IMR-90 (cell line): ENCODE data around the gene NIPAL1. TPM values are rescaled to one million over a fixed set of nuclear protein-coding genes. Genes with fewer than 3 reads are reported as not detected.

Experiments
- ATAC-seq: fragments of 200-7000 bp; cut with Tn5 transposase; 2 replicates; pipeline ENCODE4 v1.9.1; 2020; ENCODE audit warnings: low read depth, mild to moderate bottlenecking, moderate library complexity
- BruUV-seq: library from RNA; stranded (reverse); fragments of 400-500 nt; replicated peaks from 2 replicates; lab custom pipeline; 2021; lab: Mats Ljungman, UMichigan
- CTCF ChIA-PET: fragments of 300-600 bp; formaldehyde crosslinking; extraction: SDS; loops from one replicate; lab custom pipeline; 2021; ENCODE audit warnings: antibody characterized with exemption; lab: Yijun Ruan, JAX
- POLR2A ChIA-PET: fragments of 300-600 bp; sonication (Branson Sonifier 250); formaldehyde crosslinking; loops from one replicate; lab custom pipeline; 2022; ENCODE audit warnings: antibody characterized with exemption; ENCODE audit not compliant: unreplicated experiment; lab: Charles Lee
- DNase-seq: peaks from one replicate; pipeline ENCODE4 v3.0.0; 2013
- H2AFZ ChIP-seq: replicated peaks from 2 replicates; pipeline ENCODE3; 2013; ENCODE audit warnings: low read length, mild to moderate bottlenecking; ENCODE audit not compliant: poor library complexity
- H2AK5ac ChIP-seq: 2 replicates; pipeline ENCODE4 v1.6.1; 2013; ENCODE audit warnings: low read depth, low read length, inconsistent platforms
- H2AK9ac ChIP-seq: replicated peaks from 2 replicates; pipeline ENCODE3; 2013; ENCODE audit warnings: mild to moderate bottlenecking, low read depth, low read length, moderate library complexity; ENCODE audit not compliant: poor library complexity
- H2BK120ac ChIP-seq: 2 replicates; pipeline ENCODE4 v1.6.1; 2013; ENCODE audit warnings: low read depth, low read length, inconsistent platforms
- H2BK15ac ChIP-seq: 3 replicates; pipeline ENCODE4 v1.6.1; 2013; ENCODE audit warnings: low read depth, low read length, inconsistent platforms
- H2BK20ac ChIP-seq: 2 replicates; pipeline ENCODE4 v1.6.1; 2013; ENCODE audit warnings: low read depth, mild to moderate bottlenecking, inconsistent platforms, low read length, moderate library complexity
- H2BK5ac ChIP-seq: 2 replicates; pipeline ENCODE4 v1.6.1; 2013; ENCODE audit warnings: mild to moderate bottlenecking, low read depth, low read length, inconsistent platforms; ENCODE audit not compliant: poor library complexity, severe bottlenecking
- H3K14ac ChIP-seq: replicated peaks from 2 replicates; pipeline ENCODE4 v1.6.1; 2013; ENCODE audit warnings: low read depth, low read length, inconsistent platforms
- H3K18ac ChIP-seq: 2 replicates; pipeline ENCODE4 v1.6.1; 2013; ENCODE audit warnings: low read depth, low read length, control low read depth
- H3K23ac ChIP-seq: 2 replicates; pipeline ENCODE4 v1.6.1; 2013; ENCODE audit warnings: low read depth, low read length, inconsistent platforms
- H3K27ac ChIP-seq: 2 replicates; pipeline ENCODE4 v1.5.1; 2013; ENCODE audit warnings: mild to moderate bottlenecking, control low read depth, low read length; ENCODE audit not compliant: insufficient read depth
- H3K27me3 ChIP-seq: 2 replicates; pipeline ENCODE4 v1.6.1; 2013; ENCODE audit warnings: low read length; ENCODE audit not compliant: control insufficient read depth, insufficient read depth
- H3K36me3 ChIP-seq: 2 replicates; pipeline ENCODE4 v1.6.1; 2013; ENCODE audit warnings: low read length, mixed read lengths; ENCODE audit not compliant: control insufficient read depth, insufficient read depth
- H3K4ac ChIP-seq: 2 replicates; pipeline ENCODE4 v1.6.1; 2013; ENCODE audit warnings: low read depth, low read length, inconsistent platforms
- H3K4me1 ChIP-seq: 2 replicates; pipeline ENCODE4 v1.6.1; 2013; ENCODE audit warnings: low read length, mixed read lengths; ENCODE audit not compliant: control insufficient read depth, insufficient read depth
- H3K4me2 ChIP-seq: 2 replicates; pipeline ENCODE4 v1.6.1; 2013; ENCODE audit warnings: low read depth, mild to moderate bottlenecking, control low read depth, low read length, moderate library complexity
- H3K4me3 ChIP-seq: 2 replicates; pipeline ENCODE4 v1.5.1; 2013; ENCODE audit warnings: low read depth, mild to moderate bottlenecking, control low read depth, low read length, moderate library complexity; ENCODE audit not compliant: insufficient read depth
- H3K56ac ChIP-seq: 2 replicates; pipeline ENCODE4 v1.6.1; 2013; ENCODE audit warnings: low read length, inconsistent platforms; ENCODE audit not compliant: insufficient read depth; ENCODE audit errors: extremely low read depth
- H3K79me1 ChIP-seq, 2 experiments: 2 replicates each; pipeline ENCODE4 v1.6.1; 2013; ENCODE audit warnings: low read length in 2 of 2, inconsistent platforms in 1 of 2, low read depth in 1 of 2
- H3K9ac ChIP-seq: 2 replicates; pipeline ENCODE4 v1.6.1; 2013; ENCODE audit warnings: low read depth, low read length, control low read depth
- H3K9me1 ChIP-seq: 2 replicates; pipeline ENCODE4 v1.6.1; 2013; ENCODE audit warnings: low read length, inconsistent platforms; ENCODE audit not compliant: insufficient read depth
- H3K9me3 ChIP-seq: 2 replicates; pipeline ENCODE4 v1.6.1; 2013; ENCODE audit warnings: low read length; ENCODE audit not compliant: control insufficient read depth, insufficient read depth
- H4K20me1 ChIP-seq: 2 replicates; pipeline ENCODE4 v1.6.1; 2013; ENCODE audit warnings: low read length, inconsistent platforms; ENCODE audit not compliant: insufficient read depth
- H4K5ac ChIP-seq: 2 replicates; pipeline ENCODE4 v1.6.1; 2013; ENCODE audit warnings: mild to moderate bottlenecking, low read depth, low read length, control low read depth
- H4K8ac ChIP-seq, 2 experiments: 2 replicates each; pipeline ENCODE4 v1.6.1; 2013; ENCODE audit warnings: low read depth in 2 of 2, low read length in 2 of 2, control low read depth in 1 of 2, inconsistent platforms in 1 of 2
- H4K91ac ChIP-seq: 2 replicates; pipeline ENCODE4 v1.6.1; 2013; ENCODE audit warnings: low read depth, low read length, inconsistent platforms; ENCODE audit not compliant: insufficient read depth
- CEBPB ChIP-seq: IDR thresholded peaks from 2 replicates; pipeline ENCODE4 v1.6.1; 2012; ENCODE audit warnings: low read depth, low read length, improper control_type of control experiment
- ELK1 ChIP-seq: fragments of 150-350 bp; IDR thresholded peaks from 2 replicates; pipeline ENCODE4 v1.6.1; 2016; ENCODE audit warnings: low read depth, mild to moderate bottlenecking, low read length, moderate library complexity, borderline replicate concordance
- FOS ChIP-seq: fragments of 150-350 bp; IDR thresholded peaks from 2 replicates; pipeline ENCODE4 v1.6.1; 2016; ENCODE audit warnings: low read depth, low read length
- NFE2L2 ChIP-seq: fragments of 150-350 bp; IDR thresholded peaks from 2 replicates; pipeline ENCODE4 v1.6.1; 2016; ENCODE audit warnings: low read depth, mild to moderate bottlenecking, low read length
- SMC3 ChIP-seq: fragments of 150-350 bp; IDR thresholded peaks from 2 replicates; pipeline ENCODE4 v1.6.1; 2016; ENCODE audit warnings: low read depth, mild to moderate bottlenecking, antibody characterized with exemption, low read length, moderate library complexity
- USF2 ChIP-seq: fragments of 150-350 bp; IDR thresholded peaks from 2 replicates; pipeline ENCODE4 v1.6.1; 2017; ENCODE audit warnings: mild to moderate bottlenecking, antibody characterized with exemption, low read length, low read depth
- WGBS, 2 experiments: methylation state at CpG; one replicate each; pipeline versions ENCODE4 v1.1.5 to v1.1.7; 2013; ENCODE audit warnings: missing lambda C conversion rate in 2 of 2; ENCODE audit not compliant: insufficient read length in 1 of 2; ENCODE audit errors: extremely low coverage in 2 of 2; 5-methylcytosine and 5-hydroxymethylcytosine counted together
- dilution Hi-C: fragments of 300-500 bp; cut with HindIII; formaldehyde crosslinking; loops from one replicate; pipeline ENCODE4 v1.14.3; 2018; ENCODE audit warnings: low sequenced_read_pairs; ENCODE audit not compliant: unreplicated experiment
- in situ Hi-C: fragments of 300-500 bp; cut with MboI; formaldehyde crosslinking; loops from 3 replicates; pipeline ENCODE4 v1.14.3; 2019; ENCODE audit warnings: low sequenced_read_pairs, inconsistent platforms, mixed read lengths
- intact Hi-C: fragments of 100-400 bp; cut with micrococcal nuclease; formaldehyde crosslinking; loops from 2 replicates; pipeline ENCODE4 v1.10.0; 2022
- polyA plus RNA-seq, 3 experiments: library from polyadenylated mRNA; depleted of rRNA; stranded (reverse); fragments of >200 nt; gene quantifications; 2 replicates each; pipeline ENCODE4 v1.2.3, GENCODE V29; 2012; ENCODE audit warnings: low replicate concordance in 1 of 3
- total RNA-seq: library from RNA; depleted of rRNA; stranded (reverse); fragments of >200 nt; gene quantifications from 2 replicates; pipeline ENCODE4 v1.2.3, GENCODE V29; 2012

NIPAL1 gene
- total and polyA plus RNA-seq, 2 of the 4 experiments (the other 2 are of a cell fraction), result 0.89 to 1.1 TPM

- no peaks in the 10 kb centered on the region for H4K20me1 ChIP-seq
- no peak overlapping the region for H2AK5ac ChIP-seq
- CTCF ChIA-PET, result no interaction called here
- H3K27ac ChIP-seq, result no peak overlapping the region
- BruUV-seq, result no TSS peak
- no peak overlapping the region for H3K4ac ChIP-seq
- H3K18ac ChIP-seq, result no peak overlapping the region
- H2BK20ac ChIP-seq, result no peak overlapping the region
- H4K91ac ChIP-seq, result no peak overlapping the region
- intact Hi-C loops, result loop anchor here (5.0 kb wide), 1 partner anchor 43 kb away; no protein-coding TSS in a partner anchor
- no peak overlapping the region for H4K5ac ChIP-seq
- H2BK5ac ChIP-seq, result no peak overlapping the region
- H2AFZ ChIP-seq, result no peak overlapping the region
- H3K79me1 ChIP-seq, result no peaks in the 10 kb centered on the region
- H3K4me1 ChIP-seq, result no peaks in the 10 kb centered on the region
- H3K36me3 ChIP-seq, result no peaks in the 10 kb centered on the region
- H3K23ac ChIP-seq, result no peak overlapping the region
- H3K56ac ChIP-seq, result no peak overlapping the region
- DNase-seq (no peak), ATAC-seq (no peak)
- H3K9me1 ChIP-seq, result no peaks in the 10 kb centered on the region
- no peak overlapping the region for H3K14ac ChIP-seq
- in situ Hi-C loops, result loop anchor here (10.0 kb wide), 1 partner anchor 395 kb away; no protein-coding TSS in a partner anchor
- no peak overlapping the region for H4K8ac ChIP-seq
- POLR2A ChIA-PET, result no interaction called here
- no peak overlapping the region for H2BK120ac ChIP-seq
- H3K4me3 ChIP-seq, result no peak overlapping the region
- WGBS, 2 experiments, result no CpG with 5 or more reads among the region's 3 CpGs
- H2AK9ac ChIP-seq, result no peak overlapping the region
- H3K9ac ChIP-seq, result no peak overlapping the region
- H3K27me3 ChIP-seq, result no peaks in the 10 kb centered on the region; the same call in none of the 2 replicates
- dilution Hi-C loops, result no loop called here
- H2BK15ac ChIP-seq, result no peak overlapping the region
- no peak for TF ChIP-seq CEBPB
- no peak for TF ChIP-seq SMC3
- TF ChIP-seq NFE2L2, result no peak
- TF ChIP-seq USF2, result no peak
- no peak for TF ChIP-seq FOS
- TF ChIP-seq ELK1, result no peak
- no peaks in the 10 kb centered on the region for H3K9me3 ChIP-seq
- no peak overlapping the region for H3K4me2 ChIP-seq
Observed at GRCh38 chr4:48079972-48080391, 63.4 kb downstream of the NIPAL1 start.
